Adrenal gland (tissue), 12 donors: Measurements from ENCODE around the gene PRR19. TPM values are rescaled to one million over a fixed set of nuclear protein-coding genes. Genes with fewer than 3 reads are reported as not detected.
A peak's percentile ranks its signal among the peaks of the same experiment; 100 is the strongest.
"Not testable (repeated sequence)": the region's sequence is repeated elsewhere in the genome, so short reads cannot be mapped to it uniquely, and the experiment has no call there.

ENCODE experiments used
- DNase-seq, 7 donors: peaks; one replicate each; pipeline ENCODE4 v3.0.0-alpha.2; 2019 to 2020
- H3K27ac ChIP-seq, 5 donors: fragments of 200-600 bp; sonication (generic) in 4 of 5; 1 replicate in 3 of 5; 2 replicates in 2 of 5; pipeline versions ENCODE4 v1.5.1 to v1.8.0; 2016 to 2020; ENCODE audit warnings: mild to moderate bottlenecking in 1 of 5
- H3K27me3 ChIP-seq: fragments of 200-600 bp; 2 replicates; pipeline ENCODE4 v1.8.0; 2021
- H3K36me3 ChIP-seq, 2 donors: fragments of 200-600 bp; replicated peaks in 1 of 2; 1 replicate in 1 of 2; 2 replicates in 1 of 2; pipeline versions ENCODE4 v1.5.1 to v1.8.0; 2018 to 2022
- H3K4me1 ChIP-seq, 2 donors: fragments of 200-600 bp; replicated peaks in 1 of 2; 1 replicate in 1 of 2; 2 replicates in 1 of 2; pipeline versions ENCODE4 v1.5.1 to v1.8.0; 2018 to 2021
- H3K4me3 ChIP-seq, 4 donors: fragments of 200-600 bp; sonication (generic) in 3 of 4; one replicate each; pipeline ENCODE4 v1.5.1; 2016 to 2018
- H3K9me3 ChIP-seq, 3 donors: fragments of 200-600 bp; sonication (generic) in 1 of 3; replicated peaks in 1 of 3; 1 replicate in 2 of 3; 2 replicates in 1 of 3; pipeline versions ENCODE4 v1.5.1 to v1.8.0; 2016 to 2021
- CTCF ChIP-seq, 6 experiments: fragments of 450-650 bp in 4 of 6; fragments of 200-600 bp in 2 of 6; sonication (generic) in 1 of 6; IDR thresholded peaks; 1 replicate in 5 of 6; 2 replicates in 1 of 6; pipeline versions ENCODE4 v1.5.1 to v1.8.0; 2016 to 2021; ENCODE audit warnings: antibody characterized with exemption in 6 of 6, mild to moderate bottlenecking in 2 of 6, moderate library complexity in 1 of 6
- POLR2A ChIP-seq, 2 donors: fragments of 450-650 bp; IDR thresholded peaks; one replicate each; pipeline ENCODE4 v1.6.1; 2017; ENCODE audit warnings: antibody characterized with exemption in 2 of 2, mild to moderate bottlenecking in 2 of 2, moderate library complexity in 1 of 2
- WGBS, 4 donors: extraction: QIAGEN DNeasy Blood & Tissue Kit in 2 of 4; methylation state at CpG; one replicate each; pipeline versions ENCODE4 v1.1.5 to v1.1.7; 2013 to 2017; 5-methylcytosine and 5-hydroxymethylcytosine counted together
- intact Hi-C, 2 donors: fragments of 100-400 bp; cut with DNase I; formaldehyde crosslinking; loops; one replicate each; pipeline versions ENCODE4 v1.14.1 to v1.15.0; 2022 to 2023
- polyA plus RNA-seq, 3 donors: library from polyadenylated mRNA; stranded (reverse); fragments of 200-250 nt in 2 of 3; fragments of 350-450 nt in 1 of 3; fragmentation: Illumina TruSeq in 1 of 3; extraction: RNeasy Lipid Tissue Mini Kit (QIAGEN cat#74804) in 1 of 3; gene quantifications; one replicate each; pipeline ENCODE4 v1.2.3, GENCODE V29; 2013 to 2014
- total RNA-seq, 9 donors: library from RNA; depleted of rRNA in 4 of 9; stranded (reverse); fragments of >200 nt in 4 of 9; fragments of 120-200 nt in 1 of 9; fragmentation: NEBNext Ultra II Directional in 1 of 9; extraction: Animal tissue kit (Norgen Biotek cat#: 25700) in 1 of 9; gene quantifications; one replicate each; pipeline versions ENCODE4 v1.1.0 to v1.2.4, GENCODE V29; 2013 to 2023
- donor health status: healthy with polysubstance abuse.
- donor health status: Bipolar disorder and iron deficiency.
- donor health status: DM: yes; HTN: yes; CAD: no.
- donor health status: DM: no; HTN: no; CAD: no.
- donor health status: DM: no; HTN: no; CAD: no.
- donor health status: DM: yes; HTN: yes; CAD: no.

PRR19 gene
- total and polyA plus RNA-seq, 12 donors: 0.51 to 2.5 (median 1.5) TPM

- Histone ChIP-seq H3K27me3 (no peaks in the 10 kb centered on the region), H3K4me1 (peaks cover 0 to 3% of the 10 kb centered on the region in 2 donors), H3K27ac (no peak overlapping the region), H3K9me3 (no peaks in the 10 kb centered on the region), H3K4me3 (no peak overlapping the region), H3K36me3 (no peaks in the 10 kb centered on the region)
- WGBS, 4 donors: 81 to 91% (median 85%) methylated on average over 3 of the region's 3 CpGs
- intact Hi-C loops: no loop called here
- no peak for DNase-seq
- no peak for TF ChIP-seq CTCF (IDR thresholded peaks at IDR 0.05)
- no peak for TF ChIP-seq POLR2A (IDR thresholded peaks at IDR 0.05)
Observed at GRCh38 chr19:42261763-42262162, 40.2 kb upstream of the PRR19 start.

- H3K36me3 ChIP-seq, H3K4me3 ChIP-seq, H3K9me3 ChIP-seq, DNase-seq, H3K27ac ChIP-seq, intact Hi-C loops, H3K27me3 ChIP-seq: not testable (repeated sequence)
- 84 to 96% (median 85%) methylated on average over 4 of the region's 4 CpGs for WGBS, 4 donors
- H3K4me1 ChIP-seq: peaks cover 19 to 21% of the 10 kb centered on the region in 2 donors
Observed at GRCh38 chr19:42266105-42266504, 35.8 kb upstream of the PRR19 start.

- 90 to 92% (median 91%) methylated on average over 24 to 25 of the region's 25 CpGs for WGBS, 4 donors
- Histone ChIP-seq H3K27ac (peak overlapping the region in 1 of 5 donors; percentile 99), H3K4me1 (peaks cover 24 to 27% of the 10 kb centered on the region in 2 donors)
- H3K9me3 ChIP-seq, H3K27me3 ChIP-seq, intact Hi-C loops, H3K36me3 ChIP-seq, H3K4me3 ChIP-seq: not testable (repeated sequence)
- peak in 2 of 7 donors; percentile 32 to 59 for DNase-seq
Observed at GRCh38 chr19:42266928-42267603, 34.9 kb upstream of the PRR19 start.

GRCh38 chr19:42267644-42268141 is 34.2 kb upstream of the PRR19 start:
- Histone ChIP-seq H3K27me3 (no peaks in the 10 kb centered on the region), H3K4me3 (peak overlapping the region in 2 of 4 donors; percentile 15 to 44), H3K27ac (peak overlapping the region; percentile 45 to 99 (median 95)), H3K36me3 (peaks cover 0 to 12% of the 10 kb centered on the region in 2 donors), H3K9me3 (no peaks in the 10 kb centered on the region), H3K4me1 (peaks cover 24 to 27% of the 10 kb centered on the region in 2 donors)
- 7 to 13% (median 7%) methylated on average over 5 to 13 of the region's 13 CpGs for WGBS, 4 donors
- intact Hi-C loops: loop anchor here in 1 of 2 donors (2.0 kb wide), 1 partner anchor 13 kb away; the partner anchor contains the start of gene ERF
- peak in 1 of 2 donors; percentile 38 for TF ChIP-seq POLR2A (IDR thresholded peaks at IDR 0.05)
- peak in 1 of 6 experiments; percentile 14 for TF ChIP-seq CTCF (IDR thresholded peaks at IDR 0.05)
- DNase-seq: peak in 1 of 7 donors; percentile 30

- peak in 1 of 2 donors; percentile 86 for TF ChIP-seq POLR2A (IDR thresholded peaks at IDR 0.05)
- peak in 2 of 6 experiments; percentile 36 for TF ChIP-seq CTCF (IDR thresholded peaks at IDR 0.05)
- Histone ChIP-seq H3K9me3 (no peaks in the 10 kb centered on the region), H3K4me1 (peaks cover 24 to 27% of the 10 kb centered on the region in 2 donors), H3K36me3 (peaks cover 0 to 17% of the 10 kb centered on the region in 2 donors), H3K27ac (peak overlapping the region; percentile 91 to 99 (median 95)), H3K4me3 (peak overlapping the region in 3 of 4 donors; percentile 7 to 65 (median 44)), H3K27me3 (no peaks in the 10 kb centered on the region)
- 0 to 1% (median 0%) methylated on average over 10 to 46 of the region's 46 CpGs for WGBS, 4 donors
- intact Hi-C loops: loop anchor here in 1 of 2 donors (2.0 kb wide), 1 partner anchor 13 kb away; the partner anchor contains the start of gene ERF
- DNase-seq: peak; percentile 100
Observed at GRCh38 chr19:42268142-42268703, 33.7 kb upstream of the PRR19 start.
